Kidney tubule cell (primary cell): Measurements from ENCODE around the gene CXorf38.

Source experiments
- DNase-seq: peaks from one replicate; pipeline ENCODE4 v3.0.0-alpha.2; 2018; ENCODE audit warnings: low spot score

The CXorf38 gene, protein sequence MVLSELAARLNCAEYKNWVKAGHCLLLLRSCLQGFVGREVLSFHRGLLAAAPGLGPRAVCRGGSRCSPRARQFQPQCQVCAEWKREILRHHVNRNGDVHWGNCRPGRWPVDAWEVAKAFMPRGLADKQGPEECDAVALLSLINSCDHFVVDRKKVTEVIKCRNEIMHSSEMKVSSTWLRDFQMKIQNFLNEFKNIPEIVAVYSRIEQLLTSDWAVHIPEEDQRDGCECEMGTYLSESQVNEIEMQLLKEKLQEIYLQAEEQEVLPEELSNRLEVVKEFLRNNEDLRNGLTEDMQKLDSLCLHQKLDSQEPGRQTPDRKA

DNA sequence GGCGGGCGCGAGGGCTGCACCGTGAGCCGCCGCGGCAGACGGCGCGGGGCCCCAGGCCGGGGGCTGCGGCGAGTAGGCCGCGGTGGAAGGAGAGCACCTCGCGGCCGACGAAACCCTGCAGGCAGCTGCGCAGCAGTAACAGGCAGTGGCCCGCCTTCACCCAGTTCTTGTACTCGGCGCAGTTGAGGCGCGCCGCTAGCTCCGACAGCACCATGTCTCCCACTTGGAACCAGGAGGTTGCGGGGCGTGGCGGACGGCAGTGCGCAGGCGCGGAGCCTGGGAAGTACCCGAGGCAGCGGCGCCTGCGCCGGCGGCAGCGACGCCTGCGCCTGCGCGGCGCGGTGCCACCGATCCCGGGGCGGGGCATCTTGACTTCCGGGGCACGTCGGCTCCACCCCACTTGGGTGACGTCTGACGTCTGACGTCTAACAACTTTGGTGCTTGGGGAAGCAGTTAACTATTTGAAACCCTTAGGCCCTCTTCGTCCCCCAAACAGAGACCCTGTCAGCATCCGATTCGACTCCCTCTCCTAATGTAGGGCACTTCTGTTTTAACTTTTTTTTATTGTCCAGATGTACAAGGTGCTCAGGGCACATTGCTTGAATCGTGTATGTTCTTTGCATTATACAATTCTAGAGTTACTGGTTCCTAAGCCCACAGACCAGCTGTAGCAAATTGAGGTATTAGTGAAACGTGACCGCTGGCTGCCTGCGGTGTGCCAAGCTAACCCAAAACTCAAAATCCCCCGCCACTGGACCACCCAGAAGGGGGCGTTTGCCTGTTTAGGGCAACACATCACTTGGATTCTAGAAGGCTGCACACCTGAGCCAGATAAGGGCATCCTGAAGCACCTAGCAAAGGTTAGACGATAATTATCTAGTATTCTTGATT, at the start of gene CXorf38:
Gene CXorf38, minus strand, starts transcription at position 255 of the 891 bp plus-strand sequence. Its CDS starts 41 bp downstream, at position 214.
- peak; percentile 94 for DNase-seq

DNA sequence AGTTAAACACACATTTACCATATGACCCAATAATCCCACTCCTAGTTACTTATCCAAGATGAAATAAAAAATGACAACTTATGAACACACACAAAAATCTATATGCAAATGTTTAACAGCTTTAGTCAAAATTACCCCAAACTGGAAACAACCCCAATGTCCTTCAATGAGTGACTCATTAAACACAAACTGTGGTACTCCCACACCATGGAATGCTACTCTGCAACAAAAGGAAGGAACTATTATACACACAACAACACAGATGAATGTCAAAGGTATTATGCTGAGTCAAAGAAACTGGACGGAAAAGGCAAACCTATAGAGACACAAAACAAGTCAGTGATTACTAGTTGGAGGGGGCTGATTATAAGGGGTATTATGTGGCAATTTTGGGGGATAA, 47.4 kb upstream of the CXorf38 start:
- peak; percentile 21 for DNase-seq

DNA sequence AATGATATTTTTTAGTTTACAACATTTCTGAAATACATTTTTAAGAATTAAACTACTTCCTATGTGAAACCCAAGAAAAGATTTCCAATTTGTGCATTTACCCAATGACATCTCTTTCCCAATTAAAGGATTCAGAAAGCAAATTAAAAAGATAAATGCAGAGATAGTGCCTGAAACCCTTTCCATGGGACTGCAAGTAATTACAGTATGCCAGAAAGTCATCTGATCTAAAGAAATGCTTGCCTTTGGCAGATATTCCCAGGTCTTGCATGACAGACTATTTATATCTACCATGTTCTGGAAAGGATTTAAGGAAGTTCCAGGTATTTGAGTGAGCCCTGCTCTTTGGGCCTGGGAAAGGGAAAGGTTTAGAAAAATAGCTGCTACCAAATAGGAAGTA, 41.6 kb upstream of the CXorf38 start:
- no peak for DNase-seq

DNA sequence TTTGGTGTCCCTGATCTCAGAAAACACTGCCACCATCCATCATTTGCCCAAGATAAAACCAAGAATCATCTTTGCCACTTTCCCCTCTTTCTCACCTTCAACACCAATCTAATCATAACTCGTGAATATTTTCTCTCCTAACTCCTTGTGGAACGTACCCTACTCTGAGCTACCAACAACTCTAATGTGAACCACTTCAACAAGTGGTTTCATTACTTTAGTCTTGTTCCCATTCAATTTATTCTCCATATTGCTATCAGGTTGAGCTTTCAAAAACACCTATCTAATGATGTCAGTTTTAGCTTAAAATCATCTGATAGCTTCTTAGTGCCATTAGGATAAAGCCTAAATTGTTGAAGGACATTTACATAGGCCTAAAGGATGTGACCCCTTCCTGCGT, 39.8 kb upstream of the CXorf38 start:
- DNase-seq = no peak

DNA sequence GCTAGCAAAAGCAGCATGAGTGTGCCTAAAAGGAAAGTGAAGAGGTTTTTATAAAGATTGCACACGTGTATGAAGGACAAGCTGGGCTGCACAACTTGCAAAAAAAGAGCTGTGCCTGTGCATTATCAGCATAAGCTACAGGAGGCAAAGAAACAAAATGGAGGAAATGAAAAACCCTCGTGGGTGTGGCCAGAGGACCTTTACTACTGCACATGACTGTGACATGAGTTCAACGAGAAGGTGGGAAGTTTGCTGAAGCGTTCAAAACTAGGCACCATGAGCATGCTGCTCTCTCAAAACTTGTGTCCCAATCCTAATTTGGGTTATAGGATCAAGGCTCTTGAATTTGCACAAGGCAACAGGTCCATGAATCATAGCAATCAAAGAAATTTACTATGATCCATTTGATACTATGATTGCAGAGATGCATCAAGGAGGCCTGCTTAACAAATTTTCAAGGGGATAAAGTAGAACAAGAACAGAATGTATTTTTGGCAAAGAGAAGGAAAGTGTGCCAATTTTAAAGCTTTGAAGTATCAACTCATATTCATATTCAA, 38.1 kb upstream of the CXorf38 start:
- no peak for DNase-seq

DNA sequence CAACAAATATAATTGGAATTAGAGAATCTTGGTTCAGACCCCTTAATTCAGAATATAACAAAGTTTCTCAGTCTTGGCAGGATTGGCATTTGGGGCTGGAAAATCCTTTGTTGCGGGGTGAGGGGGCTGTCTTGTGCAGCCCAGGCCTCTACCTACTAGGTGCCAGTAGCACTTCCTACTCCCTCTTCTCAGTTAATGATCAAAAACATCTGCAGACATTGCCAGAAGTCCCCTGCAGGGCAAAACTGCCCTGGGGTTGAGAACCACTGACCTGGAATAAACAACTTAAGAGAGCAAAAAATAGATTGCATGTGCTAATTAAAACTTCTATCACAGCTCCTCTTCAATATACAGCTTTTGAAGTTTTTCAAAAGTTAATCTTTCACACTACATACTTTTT, 36.7 kb upstream of the CXorf38 start:
- DNase-seq = peak; percentile 28

DNA sequence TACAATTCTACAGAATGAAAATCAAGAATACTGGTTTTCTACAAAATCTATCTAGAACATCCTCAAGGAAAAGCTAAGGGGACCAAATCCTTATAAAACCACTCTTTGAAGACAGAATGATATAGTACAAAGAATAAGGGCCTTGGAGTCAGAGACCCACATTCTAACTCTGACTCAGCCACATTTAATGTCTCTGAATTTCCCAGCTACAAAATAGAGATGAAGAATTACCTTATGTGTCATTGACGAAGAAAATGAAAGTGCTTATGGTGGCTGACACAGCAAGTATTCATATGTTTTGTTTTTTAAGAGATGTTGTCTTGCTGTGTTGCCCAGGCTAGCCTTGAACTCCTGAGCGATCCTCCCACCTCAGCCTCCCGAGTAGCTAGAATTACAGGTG, 35.9 kb upstream of the CXorf38 start:
- peak; percentile 35 for DNase-seq

DNA sequence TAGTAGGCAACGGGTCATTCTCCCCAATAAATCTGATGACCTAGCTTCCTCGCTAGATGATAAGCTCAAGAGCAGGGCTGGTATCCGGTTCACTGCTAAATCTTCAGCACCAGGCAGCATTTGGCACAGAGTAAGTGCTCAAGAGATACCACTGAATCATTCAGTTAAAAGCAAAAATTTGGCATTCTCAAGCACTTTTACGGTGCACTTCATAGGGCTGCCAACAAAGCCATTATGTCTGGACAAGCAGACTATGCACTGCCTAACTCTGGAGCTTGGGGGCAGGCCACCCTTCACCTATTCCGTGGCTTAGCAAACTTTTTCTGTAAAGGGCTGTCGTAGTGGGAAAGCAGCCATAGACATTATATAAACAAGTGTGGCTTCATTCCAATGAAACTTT, 23.8 kb upstream of the CXorf38 start:
- no peak for DNase-seq

DNA sequence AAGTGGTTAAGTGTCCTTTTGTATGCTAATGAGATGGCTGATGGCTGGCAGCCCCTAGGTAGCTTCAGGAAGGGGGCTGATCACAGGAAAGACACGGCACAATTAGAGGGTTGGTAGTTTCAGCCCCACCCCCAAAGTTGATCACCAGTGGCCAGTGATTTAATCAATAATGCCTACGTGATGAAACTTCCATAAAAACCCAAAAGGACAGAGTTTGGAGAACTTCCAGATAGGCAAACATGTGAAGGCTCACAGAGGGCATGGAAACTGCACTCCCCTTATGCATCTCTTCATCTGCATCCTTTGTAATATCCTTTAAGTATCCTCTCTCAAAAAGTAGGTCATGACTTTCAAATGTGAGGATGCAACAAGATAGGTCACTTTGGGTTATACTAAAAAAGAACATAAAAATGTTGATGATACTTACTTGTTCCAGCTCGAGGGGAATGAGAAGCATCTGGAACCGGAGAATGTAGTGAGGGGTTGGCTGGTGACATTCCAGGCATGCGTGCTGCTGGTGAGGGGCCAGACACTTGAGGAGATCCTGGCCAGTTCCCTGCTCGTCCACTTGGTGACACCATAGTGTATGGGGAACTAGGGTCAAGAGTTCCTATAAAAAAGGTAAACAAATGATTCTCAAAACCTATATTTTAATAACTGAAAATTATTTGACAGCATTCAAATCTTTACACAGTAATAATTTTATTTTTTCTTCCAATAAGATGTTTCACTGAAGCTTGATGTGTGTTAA, 16.7 kb upstream of the CXorf38 start:
- no peak for DNase-seq

DNA sequence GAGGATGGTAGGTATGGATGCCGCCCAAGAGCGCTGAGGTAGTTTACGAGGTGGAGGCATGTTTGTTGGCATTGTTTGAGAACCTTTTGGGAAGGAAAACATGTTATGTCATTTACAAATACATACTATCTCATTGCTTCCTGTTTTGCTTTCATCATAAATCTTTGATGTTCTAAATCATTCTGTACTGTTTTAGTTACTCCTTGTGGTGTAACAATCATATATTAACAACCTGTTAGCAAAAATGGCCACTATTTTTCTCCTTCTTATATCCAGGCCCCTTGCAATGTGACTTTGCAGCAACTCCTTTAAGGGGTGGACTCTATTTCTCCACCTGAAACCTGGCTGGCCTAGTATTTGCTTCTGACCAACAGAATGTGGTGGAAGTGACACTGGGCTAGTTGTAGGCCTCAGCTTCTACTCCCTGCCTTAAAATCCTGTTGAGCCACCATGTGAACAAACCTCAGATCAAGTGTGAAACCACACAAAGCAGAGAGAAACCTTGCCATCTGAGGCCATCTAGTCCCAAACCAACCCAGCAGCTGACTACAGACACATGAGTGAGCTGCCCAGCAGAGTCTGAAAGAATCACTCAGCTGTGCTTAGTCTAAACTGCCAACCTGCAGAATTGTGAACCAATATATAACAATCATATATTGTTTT, 15.8 kb upstream of the CXorf38 start:
- DNase-seq = no peak

DNA sequence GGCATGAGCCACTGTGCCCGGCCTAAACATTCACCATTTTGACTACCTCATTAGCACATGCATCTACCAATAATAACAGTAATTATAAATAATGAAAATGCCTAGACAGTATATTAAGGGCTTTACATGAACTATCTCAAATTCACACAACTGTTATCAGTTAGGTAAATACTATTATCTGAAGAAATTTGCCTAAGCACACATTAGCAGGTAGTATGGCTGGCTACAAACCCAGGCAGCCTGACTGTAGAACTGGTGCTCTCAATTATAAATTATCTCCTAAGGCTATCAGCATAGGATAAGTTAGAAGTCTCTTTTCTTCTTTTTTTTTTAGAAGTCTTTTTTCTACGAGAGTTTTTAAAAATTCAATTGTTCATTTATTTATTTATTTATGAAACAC, 14.1 kb upstream of the CXorf38 start:
- no peak for DNase-seq

DNA sequence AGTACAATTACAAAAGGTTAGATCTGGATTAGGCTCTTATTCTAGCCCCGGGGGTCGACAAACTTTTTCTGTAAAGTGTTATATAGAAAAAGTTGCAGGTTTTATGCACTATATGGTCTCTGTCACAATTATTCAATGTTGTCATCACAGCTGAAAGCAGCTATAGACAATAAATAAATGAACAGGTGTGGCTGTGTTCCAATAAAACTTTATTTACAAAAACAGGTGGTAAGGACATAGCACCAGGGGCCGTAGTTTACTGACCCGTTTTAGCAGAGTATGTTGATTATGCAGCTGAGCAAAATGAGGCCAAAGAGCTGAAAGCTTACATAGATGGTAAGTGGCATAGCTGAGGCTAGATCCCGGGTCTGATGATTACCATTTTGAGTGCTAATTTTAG, 13.0 kb upstream of the CXorf38 start:
- no peak for DNase-seq

DNA sequence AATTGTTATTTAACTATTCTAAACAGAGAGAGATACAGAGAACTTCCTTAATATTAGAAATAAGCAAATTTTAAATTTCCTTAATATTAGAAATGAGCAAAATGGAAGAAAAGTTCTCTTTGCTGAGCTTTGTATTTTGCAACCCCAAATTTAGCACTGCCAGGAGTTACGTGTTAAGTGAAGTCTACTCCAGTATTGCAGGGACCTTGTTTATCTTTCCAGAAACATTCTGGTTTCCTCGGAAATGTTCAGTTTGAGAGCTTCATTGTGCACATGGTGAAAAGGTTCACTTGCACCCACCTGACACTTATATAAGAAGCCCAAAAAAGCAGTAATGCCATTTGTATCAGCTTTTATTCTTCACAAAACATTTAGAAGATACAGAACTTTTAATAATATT, 6.2 kb upstream of the CXorf38 start:
- no peak for DNase-seq

DNA sequence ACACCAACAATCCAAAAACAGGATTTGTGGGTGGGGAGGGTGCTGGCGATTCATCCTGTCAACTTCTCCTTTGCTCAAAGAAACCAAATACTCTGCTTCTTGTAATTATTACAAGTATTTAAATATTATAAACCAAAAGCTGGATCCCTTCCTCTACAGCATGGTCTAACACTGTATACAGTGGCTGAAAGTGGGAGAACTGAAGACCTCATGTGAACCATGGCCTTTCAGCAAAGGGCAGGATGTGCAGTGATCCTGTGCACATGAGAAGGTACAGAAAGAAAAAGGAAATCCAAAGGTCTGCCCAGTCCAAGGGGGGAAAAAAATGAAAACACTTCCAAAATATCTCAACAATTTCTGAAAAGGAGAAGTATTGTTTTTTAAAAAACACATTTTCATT, 5.3 kb upstream of the CXorf38 start:
- no peak for DNase-seq

DNA sequence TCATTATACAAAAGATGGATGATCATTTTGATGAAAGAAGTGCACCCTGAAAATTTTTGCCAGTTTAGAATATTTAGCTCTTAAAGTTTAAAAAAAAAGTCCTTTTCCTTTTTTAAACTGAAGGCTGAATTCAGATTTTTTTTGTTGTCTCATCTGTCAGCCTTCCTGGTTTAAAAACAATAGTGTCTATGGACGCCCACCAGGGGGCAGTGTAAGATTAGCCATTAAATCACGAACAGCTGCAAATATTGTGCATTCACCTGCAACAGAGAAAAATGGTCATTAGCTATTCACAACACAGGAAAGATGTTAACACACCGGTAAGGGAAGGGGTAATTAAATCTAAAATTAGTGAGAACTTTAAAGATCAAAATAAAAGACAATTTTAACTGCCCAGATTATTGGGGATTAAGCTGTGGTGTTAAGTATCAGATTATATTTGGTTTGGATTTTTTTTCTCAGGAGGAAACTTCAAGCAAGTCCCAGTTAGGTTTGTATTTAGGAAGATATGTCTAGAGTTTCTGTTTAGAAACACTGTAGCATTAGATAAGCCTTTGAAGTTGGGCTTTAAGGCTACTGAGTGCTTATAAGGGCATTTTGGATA, 4.4 kb upstream of the CXorf38 start:
- DNase-seq = peak; percentile 72

DNA sequence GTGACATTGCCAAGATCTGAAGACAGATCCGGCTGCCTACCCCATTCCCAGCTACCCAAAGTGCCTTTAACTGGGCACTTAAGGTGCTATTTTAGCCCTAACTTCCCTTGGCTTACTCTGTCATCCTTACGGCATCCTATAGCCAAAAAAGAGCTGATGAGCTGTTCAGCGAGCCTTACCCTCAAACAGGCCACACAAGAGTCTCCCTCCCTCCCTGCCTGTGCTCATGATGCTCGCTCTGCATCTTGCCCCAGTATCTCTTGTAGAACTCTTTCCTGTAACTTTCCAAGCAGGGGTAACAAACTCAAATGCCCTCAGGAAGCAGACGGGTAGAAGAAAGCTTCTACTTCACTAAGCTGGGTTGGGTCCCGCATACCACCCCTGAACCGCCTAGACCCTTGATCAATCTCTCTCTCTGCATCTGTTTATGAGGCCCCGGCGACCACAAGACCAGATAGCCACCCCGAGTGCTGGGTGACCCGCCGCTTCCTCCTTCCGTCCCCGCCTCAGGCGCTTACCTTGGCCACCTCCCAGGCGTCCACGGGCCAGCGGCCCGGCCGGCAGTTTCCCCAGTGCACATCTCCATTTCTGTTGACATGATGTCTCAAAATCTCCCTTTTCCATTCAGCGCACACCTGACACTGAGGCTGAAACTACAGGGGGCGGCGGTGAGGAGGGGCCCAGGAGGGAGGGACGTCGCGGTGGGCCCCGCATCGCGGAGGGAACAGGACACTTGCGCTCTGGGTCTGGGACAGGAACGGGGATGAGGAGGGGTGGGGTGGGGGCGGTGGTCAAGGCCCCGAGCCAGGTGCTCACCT, 663 bp downstream of the CXorf38 start:
- DNase-seq = peak; percentile 37

DNA sequence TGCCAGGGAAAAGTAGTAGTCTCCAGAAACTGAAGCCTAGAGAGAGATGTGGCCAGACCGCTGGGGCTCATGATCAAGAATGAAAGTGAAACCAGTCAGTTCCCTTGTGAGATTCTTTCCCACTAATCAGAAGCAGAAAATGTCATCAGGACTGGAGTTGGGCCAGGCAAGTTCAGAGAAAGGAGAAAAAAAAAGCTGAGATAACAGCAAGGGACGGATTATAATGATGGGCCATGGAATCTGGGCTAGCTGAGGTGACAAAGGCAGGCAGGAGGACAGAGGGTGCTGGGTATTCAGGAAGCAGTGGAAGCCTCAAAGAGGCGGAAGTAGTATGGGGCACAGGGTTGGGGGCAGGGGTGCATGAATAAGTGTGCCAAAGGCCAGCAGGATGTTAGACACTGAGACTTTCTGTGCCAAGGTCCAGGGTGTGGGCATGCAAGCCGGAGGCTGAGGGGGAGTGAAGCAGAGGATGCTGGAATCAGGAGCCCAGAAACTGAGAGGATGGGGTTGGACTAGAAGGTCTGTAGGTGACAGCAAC, 2.5 kb downstream of the CXorf38 start:
- DNase-seq = peak; percentile 77

DNA sequence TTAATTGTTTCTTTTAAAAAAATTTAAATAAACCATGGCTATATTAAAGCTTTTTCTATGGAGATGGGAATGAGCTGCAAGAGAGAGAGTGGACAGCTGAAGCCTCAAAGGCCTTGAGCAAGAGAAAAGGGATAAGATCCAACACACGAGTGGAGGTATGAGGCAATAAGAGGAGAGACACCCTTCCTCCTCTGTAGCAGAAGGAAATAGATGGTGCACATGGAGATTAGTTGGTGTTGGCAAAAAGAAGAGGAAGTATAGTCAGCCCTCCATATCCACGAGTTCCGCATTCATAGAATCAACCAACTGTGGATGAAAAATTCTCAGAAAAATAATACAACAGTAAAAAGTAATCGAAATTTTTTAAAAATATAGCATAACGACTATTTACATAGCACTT, 3.2 kb downstream of the CXorf38 start:
- DNase-seq = peak; percentile 58

DNA sequence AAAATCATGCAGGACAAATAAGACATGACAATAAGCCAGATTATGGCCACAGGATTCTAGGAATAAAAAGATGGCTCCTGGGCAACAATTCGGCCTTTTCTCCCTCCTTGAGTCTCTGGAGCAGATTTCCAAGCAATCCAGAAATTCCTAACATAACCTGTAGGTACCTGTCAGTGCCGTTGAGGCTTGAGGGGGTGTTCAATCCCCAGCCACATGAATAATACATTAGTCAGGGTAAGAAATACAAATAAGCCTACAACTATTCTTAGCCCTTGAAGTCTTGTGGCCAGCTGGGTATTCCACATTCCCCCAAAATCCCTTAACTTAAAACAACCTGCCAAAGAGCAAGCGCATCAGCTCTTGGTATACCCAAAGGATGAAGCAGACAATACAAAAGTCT, 9.7 kb downstream of the CXorf38 start:
- peak; percentile 9 for DNase-seq

DNA sequence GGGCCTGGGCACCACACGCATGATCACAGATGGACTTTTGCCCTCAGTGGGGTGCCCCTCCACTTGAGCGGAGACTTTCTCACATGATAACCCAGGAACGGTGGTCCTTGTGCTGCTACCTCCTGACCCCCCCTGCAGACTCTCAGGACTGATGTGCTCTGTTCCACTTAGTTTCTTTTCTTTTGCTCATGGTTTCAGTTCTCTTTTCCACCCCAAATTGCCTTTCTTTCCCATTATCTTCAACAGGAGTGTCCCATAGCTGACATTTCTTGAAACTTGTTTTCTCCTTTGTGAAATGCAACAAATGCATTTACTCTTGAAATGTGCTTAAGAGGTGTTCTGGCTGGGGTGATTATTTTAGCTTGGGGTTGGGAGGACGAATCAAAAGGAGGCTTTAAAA, 15.2 kb downstream of the CXorf38 start:
- no peak for DNase-seq
